ENCODE data around the gene LRIT1.

- no peak for TF ChIP-seq EZH2 (IDR thresholded peaks at IDR 0.05; ENCODE audit: borderline replicate concordance, low read depth, low read length, poor library complexity, severe bottlenecking)
- TF ChIP-seq CTCF (conservative IDR thresholded peaks at IDR 0.05; ENCODE audit: low read depth, low read length): no peak
These were observed 9.0 kb downstream of the LRIT1 start for GRCh38 chr10:84232376-84232775.

All from A673 (cell line).